Globus pallidus (tissue), 1 donor: Measurements from ENCODE around the gene PRLHR.
A peak's percentile ranks its signal among the peaks of the same experiment; 100 is the strongest.
"Not testable (repeated sequence)": the region's sequence is repeated elsewhere in the genome, so short reads cannot be mapped to it uniquely, and the experiment has no call there.

Experiments
- DNase-seq: peaks from one replicate; pipeline ENCODE4 v3.0.0-alpha.2; 2015; ENCODE audit warnings: low spot score

PRLHR gene

DNA sequence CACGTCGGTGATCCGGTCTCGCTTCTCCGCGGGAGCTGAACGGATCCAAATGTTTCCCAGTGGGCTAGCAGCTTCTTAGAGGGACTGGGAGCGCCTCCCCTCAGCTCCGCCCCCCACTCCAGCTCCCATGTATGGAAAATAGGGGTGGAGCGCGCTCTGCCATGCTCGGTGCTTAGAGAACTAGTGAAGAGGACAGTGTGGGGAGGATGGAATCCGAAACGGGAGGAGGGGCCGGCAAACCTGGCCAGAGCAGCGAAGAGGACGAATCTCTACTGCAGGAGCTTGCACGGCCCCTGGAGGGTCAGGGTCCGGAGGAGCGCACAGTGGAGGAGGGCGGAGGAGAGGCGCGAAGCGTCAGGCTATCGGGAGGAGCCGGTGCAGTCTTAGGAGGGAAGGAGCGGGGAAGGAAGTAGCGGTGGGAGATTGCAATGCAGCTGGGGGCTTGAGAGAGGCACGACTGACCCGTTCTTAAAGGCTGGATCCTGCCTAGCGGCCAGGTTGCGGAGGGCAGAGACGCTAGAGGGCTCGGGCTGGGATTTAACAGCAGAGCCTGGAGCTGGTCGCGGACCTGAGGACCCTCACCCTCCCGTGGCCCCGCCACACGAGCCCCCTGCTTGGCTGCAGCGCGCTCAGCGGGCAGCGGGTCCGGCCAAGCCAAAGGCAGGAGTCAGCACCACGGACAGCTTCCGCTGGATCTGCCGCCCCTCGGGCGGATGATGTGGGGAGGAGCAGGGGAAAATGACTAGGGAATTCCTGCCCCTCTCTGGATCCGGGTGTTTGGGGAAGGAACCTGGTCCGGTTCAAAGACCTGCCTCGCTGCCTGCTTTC lies at the start of gene PRLHR:
TSS of gene PRLHR (minus strand) at position 51 of the 828 bp plus-strand sequence. CDS start 404 bp downstream, outside the sequence.
- DNase-seq: no peak

DNA sequence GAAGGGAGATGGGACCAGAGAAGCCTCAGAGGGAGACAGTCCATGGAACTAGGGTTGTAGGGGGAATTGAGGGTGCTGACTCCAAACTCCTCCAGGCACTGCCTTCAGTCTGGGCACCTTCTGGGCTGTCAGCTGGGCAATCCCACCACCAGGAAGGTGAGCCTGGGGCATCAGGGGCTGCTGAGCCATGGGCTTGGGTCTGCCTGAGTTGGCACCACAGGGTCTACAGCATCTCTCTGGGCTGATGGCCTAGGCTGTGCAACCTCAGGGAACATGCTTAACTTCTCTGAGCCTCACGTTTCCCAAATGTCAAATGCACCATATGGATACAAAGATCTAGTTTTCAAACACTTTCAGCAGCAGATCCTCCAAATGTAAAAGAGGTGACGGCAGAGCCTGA lies 46.8 kb upstream of the PRLHR start:
- no peak for DNase-seq

DNA sequence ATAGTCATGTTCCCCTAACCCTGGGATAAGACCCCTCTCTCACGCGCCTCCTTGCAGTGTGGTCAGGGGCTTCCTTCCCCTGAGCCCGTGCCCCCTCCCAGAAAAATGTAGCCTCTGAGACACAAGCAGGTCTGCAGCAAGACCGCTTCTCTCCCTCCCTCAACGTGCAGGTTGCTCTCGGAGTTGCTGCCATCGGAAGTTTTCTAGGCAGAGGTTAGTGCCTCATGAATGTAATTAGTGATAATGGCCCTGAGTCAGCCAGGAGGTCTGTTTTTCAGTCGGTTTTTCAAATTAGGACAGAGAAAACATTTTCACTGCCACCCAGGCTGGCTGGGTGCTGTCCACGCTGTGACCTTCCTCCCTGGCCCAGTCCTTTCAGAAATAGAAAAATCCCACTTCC lies 43.2 kb upstream of the PRLHR start:
- DNase-seq: peak; percentile 3

DNA sequence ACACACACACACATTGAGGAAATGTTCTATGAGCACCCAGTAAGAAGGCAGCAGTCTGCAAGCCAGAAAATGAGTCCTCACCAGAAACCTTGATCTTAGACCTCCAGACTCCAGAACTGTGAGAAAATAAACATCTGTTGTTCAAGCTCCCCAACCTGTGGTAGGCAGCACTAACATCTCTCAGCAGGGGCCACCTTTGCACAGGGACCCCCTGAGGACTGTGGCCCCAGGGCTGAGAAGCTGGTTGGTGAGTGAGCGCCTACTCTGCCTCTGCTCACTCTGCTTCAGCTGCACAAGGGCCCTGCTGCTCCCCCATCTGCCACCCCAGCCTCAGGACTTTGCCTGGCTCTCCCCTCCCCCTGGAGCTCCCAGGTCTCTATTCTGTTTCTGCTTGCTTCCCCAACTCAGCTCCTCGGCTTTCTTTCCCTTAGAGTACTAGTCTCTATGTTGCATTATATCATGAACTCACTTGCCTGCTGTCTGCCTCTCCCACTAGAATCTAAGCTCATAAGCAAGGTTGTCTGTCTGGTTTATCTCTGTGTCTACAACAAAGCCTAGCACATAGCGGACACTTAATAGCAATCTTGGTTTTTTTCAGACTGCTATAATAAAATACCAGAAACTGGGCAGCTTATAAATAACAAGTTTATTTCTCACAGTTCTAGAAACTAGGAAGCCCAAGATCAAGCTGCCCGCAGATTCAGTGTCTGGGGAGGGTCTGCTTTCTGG lies 40.4 kb upstream of the PRLHR start:
- no peak for DNase-seq

DNA sequence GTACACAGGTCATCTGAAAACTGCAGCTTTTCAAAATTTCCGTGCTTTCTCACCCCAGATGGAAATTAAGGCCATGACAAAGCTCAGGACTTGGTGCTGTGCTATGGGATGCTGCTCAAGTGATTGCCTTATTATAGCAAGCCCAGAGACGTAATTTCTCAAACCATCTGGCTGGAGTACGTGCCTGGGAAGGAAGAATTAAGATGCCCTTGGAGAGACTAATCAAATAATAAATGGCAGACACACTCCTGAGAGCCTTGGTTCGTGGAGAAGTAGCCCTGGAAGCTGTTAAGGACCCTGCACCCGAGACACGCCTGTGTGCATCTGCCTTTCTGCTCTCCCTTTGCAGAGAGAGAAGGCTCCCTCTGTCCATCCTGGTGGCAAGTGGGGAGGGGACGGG lies 38.3 kb upstream of the PRLHR start:
- no peak for DNase-seq

DNA sequence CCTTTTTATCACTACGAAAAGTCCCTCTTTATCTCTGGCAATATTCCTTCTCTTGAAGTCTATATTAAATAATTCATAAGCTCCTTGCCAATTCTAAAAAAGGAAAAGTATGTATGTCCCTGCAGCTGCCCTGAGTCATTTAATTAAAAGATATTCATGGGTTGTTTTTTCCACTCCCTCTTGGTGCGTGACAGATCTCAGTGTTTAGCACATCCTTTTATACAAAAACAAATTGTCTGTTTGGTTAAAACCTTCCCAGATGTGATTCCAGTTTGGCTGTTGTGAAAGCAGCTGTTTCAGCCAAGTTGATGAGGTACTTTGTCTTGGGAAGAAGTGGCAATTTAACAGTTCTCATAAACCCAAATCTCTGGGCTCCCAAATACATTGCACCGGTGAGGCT lies 33.8 kb upstream of the PRLHR start:
- DNase-seq: no peak

DNA sequence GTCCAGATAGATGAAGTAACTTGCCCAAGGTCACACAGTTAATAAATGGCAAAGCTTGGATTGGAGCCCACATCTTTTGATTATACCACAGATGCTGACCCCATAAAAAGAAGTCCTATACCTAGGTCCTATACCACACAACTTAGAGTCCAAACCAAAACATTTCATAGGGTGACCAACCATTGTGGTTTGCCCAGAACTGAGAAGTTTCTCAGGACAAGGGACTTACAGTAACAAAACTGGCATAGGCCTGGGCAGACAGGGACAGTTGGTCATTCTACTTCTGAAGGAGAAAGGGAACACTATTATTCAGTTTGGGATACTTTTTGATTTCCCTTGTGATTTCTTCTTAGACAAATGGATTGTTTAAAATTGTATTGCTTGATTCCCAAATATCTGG lies 32.9 kb upstream of the PRLHR start:
- no peak for DNase-seq

DNA sequence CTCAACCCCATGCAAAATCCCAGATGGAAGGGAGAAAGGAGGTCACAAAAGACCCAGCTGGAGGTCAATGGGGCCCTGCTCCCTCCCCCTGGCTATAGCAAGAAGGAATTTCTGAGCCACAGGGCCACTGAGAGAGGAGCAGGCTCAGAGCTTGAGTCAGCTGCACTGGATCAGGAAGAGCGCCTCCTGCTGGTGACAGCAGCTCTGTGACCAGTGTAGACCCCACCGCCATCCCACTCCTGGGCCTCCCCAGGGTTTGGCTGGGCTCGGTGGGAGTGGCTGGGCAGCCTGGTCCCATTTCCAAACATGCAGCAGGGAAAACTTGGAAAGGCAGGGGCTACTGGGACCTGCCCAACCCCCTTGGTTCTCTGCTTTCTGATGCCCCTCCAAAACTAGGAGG lies 31.5 kb upstream of the PRLHR start:
- no peak for DNase-seq

DNA sequence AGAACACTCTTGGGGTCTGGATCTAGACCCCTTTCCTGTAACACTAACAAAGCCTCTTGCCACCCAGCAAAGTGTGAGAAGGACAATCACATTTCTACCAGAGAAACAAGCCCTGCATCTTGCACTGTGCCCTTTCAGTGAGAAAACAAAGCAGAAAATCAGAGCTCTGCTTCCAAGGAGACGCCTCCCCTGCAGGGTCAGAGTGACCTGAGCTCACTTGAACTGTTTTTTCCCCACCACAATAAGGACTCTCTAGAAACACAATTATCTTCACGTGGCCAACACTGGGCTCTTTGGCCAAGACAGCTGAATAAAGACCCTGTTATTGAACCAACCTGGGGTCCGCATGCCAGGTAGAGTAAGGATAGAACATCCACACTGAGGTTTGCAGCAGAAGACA lies 30.1 kb upstream of the PRLHR start:
- DNase-seq: no peak

DNA sequence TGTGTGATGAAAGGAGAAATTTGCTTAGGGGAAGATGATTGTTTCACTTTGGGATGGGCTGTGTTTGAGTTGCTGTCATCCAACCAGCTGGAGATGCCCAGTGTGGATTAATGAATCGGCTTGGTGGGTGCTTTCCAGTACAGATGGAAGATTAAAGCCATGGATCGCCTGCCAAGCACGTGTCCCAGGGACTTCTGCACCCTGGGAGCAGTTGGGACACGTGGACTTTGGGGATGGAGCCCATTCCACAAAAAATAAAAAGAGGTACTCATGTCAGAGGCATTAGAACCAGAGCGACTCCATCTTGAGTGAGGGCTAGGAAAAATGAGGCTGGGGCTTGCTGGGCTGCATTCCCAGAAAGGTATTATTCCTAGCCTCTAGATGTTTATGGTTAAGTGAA lies 29.3 kb upstream of the PRLHR start:
- DNase-seq: no peak

DNA sequence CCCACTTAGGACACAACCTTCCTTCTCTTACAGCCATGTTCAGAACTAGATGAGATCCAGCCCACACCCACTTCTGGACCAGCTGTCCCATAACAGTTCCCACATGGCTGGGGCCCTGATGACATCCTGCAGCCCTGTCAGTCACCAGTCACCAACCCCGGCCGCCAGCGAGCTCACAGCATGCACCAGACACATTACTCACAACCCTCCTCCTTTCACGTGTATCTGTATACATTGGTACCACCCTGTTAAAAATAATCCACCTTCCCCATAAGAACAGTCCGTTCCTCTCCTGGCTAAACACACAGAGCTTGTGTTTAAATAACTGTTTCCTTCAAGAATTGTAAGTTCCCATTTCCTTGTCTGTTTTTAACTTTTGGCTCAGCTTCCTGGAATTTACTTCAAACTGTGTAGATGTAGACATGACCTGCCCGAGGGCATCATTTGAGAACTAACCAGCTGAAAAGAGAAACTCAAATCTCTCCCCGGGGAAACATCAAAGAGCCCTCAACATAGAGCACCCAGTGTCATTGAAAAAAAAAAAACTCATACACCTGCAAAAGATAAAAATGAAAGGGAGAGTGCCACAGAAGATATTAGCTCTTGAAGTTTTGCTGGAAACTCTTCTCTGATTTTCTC lies 26.0 kb upstream of the PRLHR start:
- DNase-seq: no peak

DNA sequence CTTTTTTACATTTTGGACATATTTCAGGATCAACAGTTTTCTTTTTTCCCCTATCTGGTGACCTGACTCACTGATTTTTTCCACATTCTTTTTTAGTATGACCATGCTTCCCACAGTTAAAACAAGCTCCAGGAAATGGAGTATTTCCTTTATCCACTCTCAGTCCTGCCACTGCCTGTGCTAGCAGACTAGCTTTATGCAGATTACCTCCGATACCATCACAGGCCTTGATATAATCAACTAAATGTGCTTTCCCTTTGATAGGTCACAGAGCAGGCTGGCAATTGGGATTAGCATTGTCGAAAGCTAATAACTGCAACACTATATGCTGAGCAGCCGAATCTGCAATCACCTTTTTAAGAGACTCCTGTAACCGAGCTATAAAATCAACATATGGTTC lies 18.4 kb upstream of the PRLHR start:
- DNase-seq: not testable (repeated sequence)

DNA sequence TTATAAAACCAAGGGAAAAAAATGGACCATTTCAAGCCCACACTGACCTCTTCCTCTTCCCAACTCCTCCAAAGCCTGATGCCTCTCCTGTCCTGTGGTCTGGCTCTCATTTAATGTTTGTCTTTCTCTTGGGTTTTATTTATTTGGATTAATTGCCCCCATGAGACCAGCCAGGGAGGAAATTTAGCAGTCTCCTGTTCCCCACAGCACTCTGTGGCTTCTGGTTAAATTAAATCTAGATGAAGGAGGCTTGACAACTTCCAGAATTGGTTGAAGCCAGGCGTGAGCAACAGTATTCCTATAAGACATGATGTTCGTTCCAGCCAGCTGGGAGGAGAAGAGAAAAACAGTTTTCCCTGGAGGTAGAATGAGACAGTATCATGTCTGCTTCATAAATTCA lies 15.1 kb upstream of the PRLHR start:
- no peak for DNase-seq

DNA sequence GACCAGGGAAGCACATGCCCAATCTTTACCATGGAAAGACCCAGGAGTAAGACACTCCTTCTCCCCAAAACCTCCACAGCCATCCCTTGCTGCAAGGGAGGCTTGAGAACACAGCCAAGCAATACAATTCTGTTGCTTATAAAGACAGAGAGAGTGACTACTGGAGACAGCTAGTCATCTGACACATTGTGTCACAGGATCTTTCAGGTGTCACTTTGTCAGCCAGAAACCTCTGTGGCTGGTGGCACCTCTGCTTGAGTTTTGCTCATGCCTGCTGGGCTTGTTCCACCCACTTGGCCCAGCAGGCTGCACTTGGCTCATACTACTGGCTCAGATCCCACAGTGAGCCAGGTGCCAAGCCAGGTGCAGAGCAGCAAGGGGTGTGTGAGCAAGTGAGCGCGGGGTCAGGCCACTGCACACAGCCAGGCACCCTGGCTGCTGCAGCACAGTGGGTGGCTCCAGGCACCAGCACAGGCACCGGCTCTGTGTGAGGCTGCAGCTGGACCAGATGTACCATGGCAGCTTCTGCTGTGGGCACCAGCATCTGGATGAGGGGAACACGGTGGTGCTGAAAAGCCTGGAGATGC lies 12.4 kb upstream of the PRLHR start:
- no peak for DNase-seq

DNA sequence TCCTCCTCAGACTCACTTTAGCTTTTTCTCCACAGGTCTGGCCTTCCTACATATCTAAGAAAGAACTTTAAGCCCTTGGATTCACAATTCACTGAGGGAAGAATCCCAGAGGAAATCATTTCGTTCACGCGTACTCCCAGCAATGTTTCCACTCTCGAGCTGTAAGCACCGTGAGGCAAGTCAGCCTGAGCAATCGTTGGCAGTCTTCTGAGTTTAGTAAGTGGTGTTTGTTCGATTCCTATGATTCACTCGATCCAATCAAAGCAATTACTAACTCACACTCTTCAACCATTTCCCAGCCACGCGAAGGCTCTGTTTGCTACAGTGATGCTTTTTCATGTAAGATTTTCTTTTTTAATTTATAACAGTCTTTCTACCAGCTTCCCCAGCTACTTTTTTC lies 10.2 kb upstream of the PRLHR start:
- DNase-seq: no peak

DNA sequence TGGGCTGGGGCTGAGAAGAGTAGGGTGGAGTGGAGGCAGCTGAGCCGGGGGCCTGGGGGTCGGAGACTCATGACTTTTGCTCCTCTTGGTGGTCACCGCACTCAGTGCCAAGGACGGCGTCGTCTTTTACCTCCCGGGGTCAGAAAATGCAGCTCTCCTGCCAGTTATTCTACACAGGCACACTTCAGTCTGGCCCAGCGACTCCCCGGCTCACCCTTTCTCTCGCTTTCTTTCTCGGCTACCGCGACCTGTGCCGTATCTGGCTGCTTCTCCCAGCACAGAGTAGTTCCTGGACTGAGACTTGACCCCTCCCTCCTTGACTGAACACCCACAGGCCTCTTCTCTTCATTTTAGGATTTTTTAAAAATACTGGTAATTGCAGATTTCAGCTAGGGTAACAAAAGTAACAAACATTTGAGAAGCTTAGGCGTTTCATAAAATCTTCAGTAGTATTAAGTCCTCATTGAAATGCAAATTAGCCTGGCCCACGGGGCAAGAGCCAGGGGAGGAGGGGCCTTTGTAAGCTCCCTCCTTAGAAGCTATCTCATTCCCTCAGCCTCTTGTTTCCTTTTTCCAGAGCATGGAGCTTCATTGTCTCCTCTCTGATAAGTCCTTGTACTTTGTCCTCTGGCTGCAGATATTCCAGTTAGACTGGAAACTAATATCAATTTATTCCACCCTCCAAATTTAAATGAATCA lies 1.1 kb upstream of the PRLHR start:
- DNase-seq: no peak

DNA sequence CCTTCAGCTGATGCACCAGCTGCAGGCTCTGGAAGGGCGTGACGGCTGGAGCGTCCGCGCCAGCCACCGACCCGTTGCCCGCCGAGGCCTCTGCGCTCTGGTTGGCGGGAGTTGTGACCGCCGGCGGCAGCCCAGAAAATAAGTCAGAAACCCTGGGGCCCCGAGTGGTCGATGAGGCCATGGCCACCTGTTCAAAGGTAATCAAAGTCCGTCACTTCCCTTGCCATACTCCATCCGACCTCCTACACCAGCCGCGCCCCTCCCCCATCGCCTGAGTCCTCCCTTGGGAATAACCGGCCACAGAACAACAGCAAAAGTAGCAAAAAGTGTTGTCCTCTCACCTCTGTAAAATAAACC lies 406 bp downstream of the PRLHR start:
- DNase-seq: no peak

DNA sequence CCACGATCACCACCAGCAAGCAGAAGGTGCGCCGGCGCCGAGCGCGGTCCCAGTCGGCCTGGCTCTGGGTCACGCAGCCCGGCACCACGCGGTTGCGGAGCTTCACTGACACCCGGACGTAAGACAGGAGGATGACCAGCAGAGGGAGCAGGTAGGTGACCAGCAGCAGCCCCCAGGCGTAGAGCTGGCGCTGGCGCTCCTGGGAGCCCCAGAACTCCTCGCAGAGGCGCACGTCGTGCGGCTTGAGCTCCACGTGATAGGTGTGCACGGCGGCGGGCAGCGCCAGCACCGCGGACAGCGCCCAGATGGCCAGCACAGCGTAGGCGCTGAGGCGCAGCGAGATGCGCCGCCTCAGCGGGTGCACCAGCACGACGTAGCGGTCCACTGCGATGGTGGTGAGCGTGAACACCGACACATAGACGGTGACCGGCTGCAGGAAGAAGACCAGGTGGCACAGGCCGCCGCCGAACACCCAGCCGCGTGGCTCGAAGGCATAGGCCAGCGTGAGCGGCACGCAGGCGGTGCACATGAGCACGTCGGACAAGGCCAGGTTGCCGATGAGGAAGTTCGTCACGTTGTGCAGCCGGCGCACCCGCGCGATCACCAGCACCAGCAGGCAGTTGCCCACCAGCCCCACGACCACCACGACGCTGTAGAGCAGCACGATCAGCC lies 920 bp downstream of the PRLHR start:
- peak; percentile 31 for DNase-seq

DNA sequence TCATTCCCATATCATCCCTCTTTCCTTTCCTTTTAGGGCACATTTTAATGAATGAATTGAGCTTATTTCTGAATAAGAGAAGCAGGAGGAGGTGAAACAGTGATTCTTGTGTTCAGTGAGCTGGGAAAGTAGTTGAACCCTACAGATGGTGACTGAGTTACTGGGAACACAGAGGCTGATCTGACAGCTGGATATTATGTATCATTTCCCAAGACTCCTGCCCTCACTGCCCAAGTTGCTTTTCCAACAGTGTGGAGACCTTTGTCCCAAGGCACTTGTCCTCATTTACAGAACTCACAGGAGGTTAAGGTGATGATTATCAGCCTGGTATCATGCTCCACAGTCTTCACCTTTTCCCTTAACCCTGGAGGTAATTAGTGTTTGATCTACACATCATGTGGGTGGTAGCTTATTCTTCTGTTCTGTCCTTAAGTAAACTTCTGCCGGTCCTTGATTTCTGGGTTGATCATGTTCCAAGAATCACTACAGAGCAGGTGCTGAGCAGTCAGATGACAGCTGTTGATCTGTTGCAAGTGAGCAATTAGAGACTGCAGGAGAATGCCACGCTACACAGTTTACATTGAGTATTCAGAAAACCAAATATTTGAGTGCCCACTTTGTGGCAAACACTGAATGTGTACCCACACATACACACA lies 2.6 kb downstream of the PRLHR start:
- DNase-seq: no peak

DNA sequence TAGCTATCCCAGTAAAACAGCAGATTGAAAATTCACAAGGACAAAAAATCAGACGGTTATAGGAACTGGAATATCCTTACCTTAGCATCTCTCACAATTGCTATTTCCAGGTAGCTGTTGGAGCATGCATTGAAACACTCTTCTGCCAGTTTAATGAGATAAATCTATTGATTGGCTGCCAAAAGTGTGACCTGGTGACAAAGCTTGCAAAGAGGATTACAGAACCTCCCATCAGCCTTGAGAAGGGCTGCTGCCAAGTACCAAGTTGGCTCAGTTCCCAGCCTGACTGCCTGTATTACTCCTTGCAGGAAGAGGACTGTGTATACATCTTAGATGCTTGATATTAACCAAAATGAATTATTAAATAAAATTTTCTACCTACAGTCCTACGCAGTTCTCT lies 5.1 kb downstream of the PRLHR start:
- DNase-seq: peak; percentile 45
